Measurements from ENCODE around the gene PHLDB1. TPM values are rescaled to one million over a fixed set of nuclear protein-coding genes. Genes with fewer than 3 reads are reported as not detected.
"Not testable (repeated sequence)": the region's sequence is repeated elsewhere in the genome, so short reads cannot be mapped to it uniquely, and the experiment has no call there.

Gene PHLDB1
- total RNA-seq, 1 donor from 2014 or later, result 2.2 TPM

- H3K4me1 Mint-ChIP-seq (ENCODE audit: low read depth), result peaks cover 3% of the 10 kb centered on the region
- intact Hi-C loops (cut with micrococcal nuclease), result no loop called here
- no peaks in the 10 kb centered on the region for H3K36me3 Mint-ChIP-seq (ENCODE audit: low read depth)
- no peaks in the 10 kb centered on the region for H3K27me3 Mint-ChIP-seq (ENCODE audit: low read depth)
- H3K4me3 Mint-ChIP-seq (ENCODE audit: low read depth), result no peak overlapping the region
- no peak overlapping the region for H3K27ac Mint-ChIP-seq
- H3K9me3 Mint-ChIP-seq, result no peaks in the 10 kb centered on the region
- no peak for DNase-seq (ENCODE audit: low spot score)
Measured at GRCh38 chr11:118662401-118663271, 55.2 kb downstream of the PHLDB1 start.

GRCh38 chr11:118663381-118663780, 56.0 kb downstream of the PHLDB1 start:
- Mint-ChIP-seq H3K27ac (no peak overlapping the region), H3K4me1 (ENCODE audit: low read depth) (peaks cover 3% of the 10 kb centered on the region), H3K36me3 (ENCODE audit: low read depth) (no peaks in the 10 kb centered on the region), H3K9me3 (no peaks in the 10 kb centered on the region), H3K27me3 (ENCODE audit: low read depth) (no peaks in the 10 kb centered on the region), H3K4me3 (ENCODE audit: low read depth) (no peak overlapping the region)
- intact Hi-C loops (cut with micrococcal nuclease), result no loop called here
- DNase-seq (ENCODE audit: low spot score), result no peak

- H3K27ac Mint-ChIP-seq, result no peak overlapping the region
- H3K36me3 Mint-ChIP-seq (ENCODE audit: low read depth), result no peaks in the 10 kb centered on the region
- H3K4me1 Mint-ChIP-seq (ENCODE audit: low read depth), result peaks cover 3% of the 10 kb centered on the region
- no peaks in the 10 kb centered on the region for H3K27me3 Mint-ChIP-seq (ENCODE audit: low read depth)
- no peak overlapping the region for H3K4me3 Mint-ChIP-seq (ENCODE audit: low read depth)
- no peak for DNase-seq (ENCODE audit: low spot score)
- H3K9me3 Mint-ChIP-seq, result no peaks in the 10 kb centered on the region
- intact Hi-C loops (cut with micrococcal nuclease), result no loop called here
Measured at GRCh38 chr11:118663902-118664301, 56.5 kb downstream of the PHLDB1 start.

- Mint-ChIP-seq H3K9me3 (no peaks in the 10 kb centered on the region), H3K27me3 (ENCODE audit: low read depth) (peaks cover 16% of the 10 kb centered on the region), H3K27ac (no peak overlapping the region), H3K4me1 (ENCODE audit: low read depth) (no peaks in the 10 kb centered on the region), H3K4me3 (ENCODE audit: low read depth) (no peak overlapping the region), H3K36me3 (ENCODE audit: low read depth) (no peaks in the 10 kb centered on the region)
- no peak for DNase-seq (ENCODE audit: low spot score)
- intact Hi-C loops (cut with micrococcal nuclease), result no loop called here
Measured at GRCh38 chr11:118666371-118666770, 59.0 kb downstream of the PHLDB1 start.

- peaks cover 23% of the 10 kb centered on the region for H3K27me3 Mint-ChIP-seq (ENCODE audit: low read depth)
- H3K36me3 Mint-ChIP-seq (ENCODE audit: low read depth), result no peaks in the 10 kb centered on the region
- no peak overlapping the region for H3K4me3 Mint-ChIP-seq (ENCODE audit: low read depth)
- no peaks in the 10 kb centered on the region for H3K4me1 Mint-ChIP-seq (ENCODE audit: low read depth)
- no peaks in the 10 kb centered on the region for H3K9me3 Mint-ChIP-seq
- no peak overlapping the region for H3K27ac Mint-ChIP-seq
- no peak for DNase-seq (ENCODE audit: low spot score)
- intact Hi-C loops (cut with micrococcal nuclease), result no loop called here
Measured at GRCh38 chr11:118670063-118670462, 62.6 kb downstream of the PHLDB1 start.

GRCh38 chr11:118671254-118671653, 63.8 kb downstream of the PHLDB1 start:
- intact Hi-C loops (cut with micrococcal nuclease), result no loop called here
- H3K9me3 Mint-ChIP-seq, result no peaks in the 10 kb centered on the region
- no peaks in the 10 kb centered on the region for H3K4me1 Mint-ChIP-seq (ENCODE audit: low read depth)
- no peak overlapping the region for H3K27ac Mint-ChIP-seq
- no peak for DNase-seq (ENCODE audit: low spot score)
- H3K4me3 Mint-ChIP-seq (ENCODE audit: low read depth), result no peak overlapping the region
- no peaks in the 10 kb centered on the region for H3K36me3 Mint-ChIP-seq (ENCODE audit: low read depth)
- H3K27me3 Mint-ChIP-seq (ENCODE audit: low read depth), result peaks cover 23% of the 10 kb centered on the region

GRCh38 chr11:118672846-118673245, 65.4 kb downstream of the PHLDB1 start:
- H3K27me3 Mint-ChIP-seq (ENCODE audit: low read depth), result peaks cover 23% of the 10 kb centered on the region
- H3K4me1 Mint-ChIP-seq (ENCODE audit: low read depth), result no peaks in the 10 kb centered on the region
- no peak for DNase-seq (ENCODE audit: low spot score)
- no peaks in the 10 kb centered on the region for H3K9me3 Mint-ChIP-seq
- H3K36me3 Mint-ChIP-seq (ENCODE audit: low read depth), result no peaks in the 10 kb centered on the region
- H3K27ac Mint-ChIP-seq, result no peak overlapping the region
- intact Hi-C loops (cut with micrococcal nuclease), result no loop called here
- H3K4me3 Mint-ChIP-seq (ENCODE audit: low read depth), result no peak overlapping the region

GRCh38 chr11:118673361-118674081, 66.1 kb downstream of the PHLDB1 start:
- DNase-seq (ENCODE audit: low spot score), result no peak
- Mint-ChIP-seq H3K27me3 (ENCODE audit: low read depth) (peaks cover 23% of the 10 kb centered on the region), H3K4me3 (ENCODE audit: low read depth) (no peak overlapping the region), H3K9me3 (no peaks in the 10 kb centered on the region), H3K27ac (no peak overlapping the region), H3K36me3 (ENCODE audit: low read depth) (no peaks in the 10 kb centered on the region), H3K4me1 (ENCODE audit: low read depth) (no peaks in the 10 kb centered on the region)
- intact Hi-C loops (cut with micrococcal nuclease), result no loop called here

- Mint-ChIP-seq H3K36me3 (ENCODE audit: low read depth) (no peaks in the 10 kb centered on the region), H3K4me1 (ENCODE audit: low read depth) (no peaks in the 10 kb centered on the region), H3K9me3 (no peaks in the 10 kb centered on the region), H3K4me3 (ENCODE audit: low read depth) (no peak overlapping the region), H3K27me3 (ENCODE audit: low read depth) (peaks cover 23% of the 10 kb centered on the region), H3K27ac (no peak overlapping the region)
- intact Hi-C loops (cut with micrococcal nuclease), result no loop called here
- DNase-seq (ENCODE audit: low spot score), result no peak
Measured at GRCh38 chr11:118674082-118674435, 66.6 kb downstream of the PHLDB1 start.

- peaks cover 8% of the 10 kb centered on the region for H3K27me3 Mint-ChIP-seq (ENCODE audit: low read depth)
- no peaks in the 10 kb centered on the region for H3K4me1 Mint-ChIP-seq (ENCODE audit: low read depth)
- H3K36me3 Mint-ChIP-seq (ENCODE audit: low read depth), result no peaks in the 10 kb centered on the region
- no peak overlapping the region for H3K4me3 Mint-ChIP-seq (ENCODE audit: low read depth)
- intact Hi-C loops (cut with micrococcal nuclease), result no loop called here
- H3K9me3 Mint-ChIP-seq, result no peaks in the 10 kb centered on the region
- no peak for DNase-seq (ENCODE audit: low spot score)
- H3K27ac Mint-ChIP-seq, result no peak overlapping the region
Measured at GRCh38 chr11:118677977-118678376, 70.6 kb downstream of the PHLDB1 start.

GRCh38 chr11:118678908-118679307, 71.5 kb downstream of the PHLDB1 start:
- H3K4me1 Mint-ChIP-seq (ENCODE audit: low read depth); H3K36me3 Mint-ChIP-seq (ENCODE audit: low read depth); DNase-seq (ENCODE audit: low spot score); H3K9me3 Mint-ChIP-seq; H3K27ac Mint-ChIP-seq; H3K27me3 Mint-ChIP-seq (ENCODE audit: low read depth); intact Hi-C loops (cut with micrococcal nuclease); H3K4me3 Mint-ChIP-seq (ENCODE audit: low read depth): not testable (repeated sequence)

GRCh38 chr11:118679483-118679882, 72.1 kb downstream of the PHLDB1 start, which contains the start of gene TREH:
TREH (minus strand) TSS chr11:118679650; CDS start chr11:118679627, 23 bp downstream.
- H3K9me3 Mint-ChIP-seq, result no peaks in the 10 kb centered on the region
- no peak within 1 kb of the TSS for H3K4me3 Mint-ChIP-seq (ENCODE audit: low read depth)
- peaks cover 6% of the 10 kb centered on the region for H3K27me3 Mint-ChIP-seq (ENCODE audit: low read depth)
- no peak within 1 kb of the TSS for H3K27ac Mint-ChIP-seq
- DNase-seq (ENCODE audit: low spot score), result no peak
- H3K4me1 Mint-ChIP-seq (ENCODE audit: low read depth), result no peaks in the 10 kb centered on the region
- H3K36me3 Mint-ChIP-seq (ENCODE audit: low read depth), result no peaks in the 10 kb centered on the region
- intact Hi-C loops (cut with micrococcal nuclease), result no loop called here

- intact Hi-C loops (cut with micrococcal nuclease), result no loop called here
- Mint-ChIP-seq H3K4me3 (ENCODE audit: low read depth) (no peak overlapping the region), H3K9me3 (no peaks in the 10 kb centered on the region), H3K4me1 (ENCODE audit: low read depth) (no peaks in the 10 kb centered on the region), H3K36me3 (ENCODE audit: low read depth) (no peaks in the 10 kb centered on the region), H3K27ac (no peak overlapping the region), H3K27me3 (ENCODE audit: low read depth) (peaks cover 20% of the 10 kb centered on the region)
- no peak for DNase-seq (ENCODE audit: low spot score)
Measured at GRCh38 chr11:118682372-118682771, 75.0 kb downstream of the PHLDB1 start.
